Activated CD4-positive, alpha-beta T cell treated with anti-CD3 and anti-CD28 coated beads, Interleukin-2, amount 10 ng/mL, durations not matched to agents 24 days and 14 days (primary cell): ENCODE results near the gene ELK1. TPM values are rescaled to one million over a fixed set of nuclear protein-coding genes. Genes with fewer than 3 reads are reported as not detected.

Experiments
- DNase-seq: peaks from one replicate; pipeline ENCODE4 v3.0.0; 2022
- H3K27ac Mint-ChIP-seq: one replicate; pipeline ENCODE4 v1.8.0; 2022; ENCODE audit warnings: mild to moderate bottlenecking, mixed read lengths
- H3K27me3 Mint-ChIP-seq: one replicate; pipeline ENCODE4 v1.8.0; 2022; ENCODE audit warnings: mixed read lengths
- H3K36me3 Mint-ChIP-seq: one replicate; pipeline ENCODE4 v1.8.0; 2022; ENCODE audit warnings: low read depth, mild to moderate bottlenecking, mixed read lengths
- H3K4me1 Mint-ChIP-seq: one replicate; pipeline ENCODE4 v1.8.0; 2021; ENCODE audit warnings: mixed read lengths
- H3K4me3 Mint-ChIP-seq: one replicate; pipeline ENCODE4 v1.8.0; 2022; ENCODE audit warnings: mild to moderate bottlenecking, moderate library complexity, mixed read lengths
- H3K9me3 Mint-ChIP-seq: one replicate; pipeline ENCODE4 v1.8.0; 2021; ENCODE audit warnings: mixed read lengths
- intact Hi-C: fragments of 100-400 bp; cut with micrococcal nuclease; formaldehyde crosslinking; loops from one replicate; pipeline ENCODE4 v1.15.1; 2023
- total RNA-seq: library from RNA; stranded (reverse); gene quantifications from 2 replicates; pipeline ENCODE4 v1.2.3, GENCODE V29; 2022

ELK1 gene
- total RNA-seq, 1 donor from 2014 or later = 112 TPM

GRCh38 chrX:47587906-47588735 is 62.2 kb downstream of the ELK1 start:
- Mint-ChIP-seq H3K9me3 (no peaks in the 10 kb centered on the region), H3K27ac (no peak overlapping the region)

DNA sequence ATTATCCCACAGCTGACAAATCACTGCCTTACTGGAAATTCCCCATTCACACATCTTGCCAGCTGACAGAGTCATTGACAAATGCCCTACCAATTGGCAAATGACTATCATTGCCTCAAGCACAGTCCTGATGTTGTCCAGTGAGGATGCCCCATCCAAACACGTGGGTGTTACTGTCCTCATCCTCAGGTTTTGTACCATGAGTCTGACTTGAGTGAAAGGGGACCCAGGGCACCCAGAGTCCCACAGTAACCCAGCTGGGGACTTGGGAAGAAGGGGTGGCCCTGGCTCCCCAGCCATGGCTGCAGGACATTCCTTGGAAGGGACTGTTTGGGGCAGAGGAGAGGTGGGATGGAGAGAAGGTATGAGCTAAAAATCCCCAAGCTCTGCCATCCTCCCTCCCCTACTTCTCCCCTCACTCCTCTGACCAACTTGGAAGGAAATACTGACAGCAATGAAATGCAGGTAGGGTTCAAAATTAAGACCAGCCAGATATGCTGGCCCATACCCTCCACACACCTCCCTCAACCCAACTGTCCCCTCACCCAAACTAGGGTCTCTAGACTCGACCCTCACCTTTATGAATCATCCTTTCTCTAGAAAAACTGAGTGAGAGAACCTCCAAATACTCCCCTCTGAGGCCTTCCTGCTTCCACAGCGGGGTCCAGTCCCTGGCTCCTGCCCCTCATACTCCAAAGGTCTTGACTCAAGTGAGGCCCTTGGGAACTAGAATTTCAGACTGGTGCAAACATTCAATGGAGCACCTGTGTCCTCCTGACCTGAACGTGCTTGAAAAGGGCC is 63.1 kb downstream of the ELK1 start:
- Mint-ChIP-seq H3K4me1 (peaks cover 16% of the 10 kb centered on the region), H3K27ac (no peak overlapping the region), H3K36me3 (peaks cover 12% of the 10 kb centered on the region), H3K9me3 (no peaks in the 10 kb centered on the region), H3K27me3 (no peaks in the 10 kb centered on the region), H3K4me3 (no peak overlapping the region)
- DNase-seq = no peak
- intact Hi-C loops = no loop called here

More at GRCh38 chrX:47587906-47588735, 62.2 kb downstream of the ELK1 start:
- Mint-ChIP-seq H3K4me1 (peaks cover 13% of the 10 kb centered on the region), H3K36me3 (peaks cover 12% of the 10 kb centered on the region), H3K27me3 (no peaks in the 10 kb centered on the region), H3K4me3 (no peak overlapping the region)
- no peak for DNase-seq
- intact Hi-C loops = no loop called here

DNA sequence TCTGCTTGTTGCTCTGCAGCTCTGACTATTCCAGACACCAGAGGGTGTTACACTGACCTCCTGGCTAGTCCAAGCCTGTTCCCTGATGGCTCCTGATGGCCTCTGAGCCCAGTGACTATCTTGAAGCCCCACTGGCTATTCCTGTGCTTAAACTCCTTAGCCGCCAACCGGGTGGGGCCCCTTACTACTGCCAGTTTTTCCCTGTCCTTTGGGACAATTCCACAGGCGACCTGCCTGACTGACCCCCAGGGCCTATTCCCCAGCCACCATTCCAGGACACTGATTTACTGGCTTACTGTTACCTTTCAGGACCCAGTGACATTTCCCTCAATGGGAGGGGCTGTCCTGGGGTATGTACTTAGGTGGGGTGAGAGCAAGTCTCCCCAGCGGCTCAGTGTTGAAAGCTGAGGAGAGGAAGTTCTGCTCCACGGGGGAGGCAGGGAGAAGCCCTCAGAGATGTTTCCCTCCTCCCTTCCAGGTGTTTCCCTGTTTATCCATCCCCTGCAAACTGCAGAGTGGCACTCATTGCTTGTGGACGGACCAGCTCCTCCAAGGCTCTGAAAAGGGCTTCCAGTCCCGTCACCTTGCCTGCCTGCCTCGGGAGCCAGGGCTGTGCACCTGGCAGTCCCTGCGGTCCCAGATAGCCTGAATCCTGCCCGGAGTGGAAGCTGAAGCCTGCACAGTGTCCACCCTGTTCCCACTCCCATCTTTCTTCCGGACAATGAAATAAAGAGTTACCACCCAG is 64.1 kb downstream of the ELK1 start:
- H3K27me3 Mint-ChIP-seq = no peaks in the 10 kb centered on the region
- H3K27ac Mint-ChIP-seq = no peak overlapping the region
- H3K36me3 Mint-ChIP-seq = peaks cover 12% of the 10 kb centered on the region
- peaks cover 25% of the 10 kb centered on the region for H3K4me1 Mint-ChIP-seq
- no peaks in the 10 kb centered on the region for H3K9me3 Mint-ChIP-seq
- DNase-seq = no peak
- no peak overlapping the region for H3K4me3 Mint-ChIP-seq
- intact Hi-C loops = no loop called here

Other genes starting within 250 kb of the ELK1 start
- gene ZNF41, start 167.3 kb downstream of the ELK1 start, total RNA-seq = 10.0 and 10.5 TPM in 2 replicates
- 77.3 and 78.9 TPM in 2 replicates for gene ARAF, start 89.4 kb downstream of the ELK1 start, total RNA-seq
- 65.2 and 65.6 TPM in 2 replicates for gene TIMP1, start 68.1 kb downstream of the ELK1 start, total RNA-seq
- gene SYN1, start 30.7 kb downstream of the ELK1 start, total RNA-seq = 0.49 and 0.54 TPM in 2 replicates
- 4.0 and 4.4 TPM in 2 replicates for gene CFP, start 20.6 kb downstream of the ELK1 start, total RNA-seq
- gene UXT, start 8.6 kb upstream of the ELK1 start, total RNA-seq = 174 and 194 TPM in 2 replicates
- 4.0 and 9.0 TPM in 2 replicates for gene ZNF81, start 186.3 kb upstream of the ELK1 start, total RNA-seq